ENCODE results near the gene NDUFV1. TPM values are rescaled to one million over a fixed set of nuclear protein-coding genes. Genes with fewer than 3 reads are reported as not detected.

The NDUFV1 gene
- polyA plus RNA-seq, 6 donors from 2014 or later, result 110 to 165 (median 124) TPM

- no peak for ATAC-seq (ENCODE audit: low read depth in 2 of 2)
- Mint-ChIP-seq H3K36me3 (peaks cover 0 to 9% of the 10 kb centered on the region in 2 donors), H3K27ac (peak overlapping the region in 1 of 6 donors; percentile 52)
These were observed 1.8 kb downstream of the NDUFV1 start for GRCh38 chr11:67608486-67608885.

DNA sequence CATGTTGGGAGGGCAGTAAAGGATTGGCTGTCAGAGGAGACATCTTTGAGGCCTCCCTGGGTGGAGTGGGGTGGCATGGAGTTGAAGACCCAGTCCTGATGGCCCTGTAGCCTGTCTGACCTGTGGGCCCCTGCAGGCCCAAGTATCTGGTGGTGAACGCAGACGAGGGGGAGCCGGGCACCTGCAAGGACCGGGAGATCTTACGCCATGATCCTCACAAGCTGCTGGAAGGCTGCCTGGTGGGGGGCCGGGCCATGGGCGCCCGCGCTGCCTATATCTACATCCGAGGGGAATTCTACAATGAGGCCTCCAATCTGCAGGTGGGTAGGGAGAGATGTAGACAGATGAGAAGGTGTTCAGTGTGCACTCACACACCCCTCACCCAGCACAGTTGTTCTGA lies 2.6 kb downstream of the NDUFV1 start:
- Mint-ChIP-seq H3K27ac (peak overlapping the region in 3 of 6 donors; percentile 33 to 54 (median 33)), H3K36me3 (peaks cover 0 to 9% of the 10 kb centered on the region in 2 donors), H3K27me3 (peaks cover 0 to 10% (median 7%) of the 10 kb centered on the region in 3 donors), H3K4me1 (peaks cover 22 to 47% (median 27%) of the 10 kb centered on the region in 3 donors), H3K9me3 (no peaks in the 10 kb centered on the region), H3K4me3 (peak overlapping the region in 3 of 8 donors; percentile 10 to 89 (median 22))
- ATAC-seq (ENCODE audit: low read depth in 2 of 2) (no peak), DNase-seq (no peak)

More at GRCh38 chr11:67608486-67608885, 1.8 kb downstream of the NDUFV1 start:
- Mint-ChIP-seq H3K4me3 (peak overlapping the region in 7 of 8 donors; percentile 29 to 91 (median 86)), H3K4me1 (peaks cover 18 to 41% (median 18%) of the 10 kb centered on the region in 3 donors), H3K27me3 (peaks cover 0 to 13% (median 10%) of the 10 kb centered on the region in 3 donors), H3K9me3 (no peaks in the 10 kb centered on the region)
- DNase-seq, result no peak

- Mint-ChIP-seq H3K36me3 (peaks cover 0 to 9% of the 10 kb centered on the region in 2 donors), H3K27ac (peak overlapping the region in 2 of 6 donors; percentile 60 to 80), H3K4me1 (peaks cover 23 to 52% (median 37%) of the 10 kb centered on the region in 3 donors), H3K9me3 (no peaks in the 10 kb centered on the region), H3K4me3 (peak overlapping the region in 2 of 8 donors; percentile 24 to 60), H3K27me3 (no peaks in the 10 kb centered on the region)
- ATAC-seq (ENCODE audit: low read depth in 2 of 2), result no peak
- no peak for DNase-seq
These were observed 3.6 kb downstream of the NDUFV1 start for GRCh38 chr11:67610302-67610868.

DNA sequence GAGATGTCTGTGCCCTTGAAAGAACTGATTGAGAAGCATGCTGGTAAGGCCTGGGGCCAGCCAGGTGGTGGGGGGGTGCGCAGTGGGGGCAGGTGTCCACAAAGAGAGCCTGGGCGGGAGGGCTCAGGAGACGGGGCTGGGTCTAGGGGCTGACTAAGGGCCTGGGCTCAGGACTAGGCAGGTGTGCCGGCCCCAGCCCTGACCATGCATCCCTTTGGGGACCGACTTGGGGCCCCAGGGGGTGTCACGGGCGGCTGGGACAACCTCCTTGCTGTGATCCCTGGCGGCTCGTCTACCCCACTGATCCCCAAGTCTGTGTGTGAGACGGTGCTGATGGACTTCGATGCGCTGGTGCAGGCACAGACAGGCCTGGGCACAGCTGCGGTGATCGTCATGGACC lies 4.4 kb downstream of the NDUFV1 start:
- no peaks in the 10 kb centered on the region for H3K9me3 Mint-ChIP-seq
- no peak overlapping the region for H3K4me3 Mint-ChIP-seq
- H3K27ac Mint-ChIP-seq, result peak overlapping the region in 2 of 6 donors; percentile 80 to 82

DNA sequence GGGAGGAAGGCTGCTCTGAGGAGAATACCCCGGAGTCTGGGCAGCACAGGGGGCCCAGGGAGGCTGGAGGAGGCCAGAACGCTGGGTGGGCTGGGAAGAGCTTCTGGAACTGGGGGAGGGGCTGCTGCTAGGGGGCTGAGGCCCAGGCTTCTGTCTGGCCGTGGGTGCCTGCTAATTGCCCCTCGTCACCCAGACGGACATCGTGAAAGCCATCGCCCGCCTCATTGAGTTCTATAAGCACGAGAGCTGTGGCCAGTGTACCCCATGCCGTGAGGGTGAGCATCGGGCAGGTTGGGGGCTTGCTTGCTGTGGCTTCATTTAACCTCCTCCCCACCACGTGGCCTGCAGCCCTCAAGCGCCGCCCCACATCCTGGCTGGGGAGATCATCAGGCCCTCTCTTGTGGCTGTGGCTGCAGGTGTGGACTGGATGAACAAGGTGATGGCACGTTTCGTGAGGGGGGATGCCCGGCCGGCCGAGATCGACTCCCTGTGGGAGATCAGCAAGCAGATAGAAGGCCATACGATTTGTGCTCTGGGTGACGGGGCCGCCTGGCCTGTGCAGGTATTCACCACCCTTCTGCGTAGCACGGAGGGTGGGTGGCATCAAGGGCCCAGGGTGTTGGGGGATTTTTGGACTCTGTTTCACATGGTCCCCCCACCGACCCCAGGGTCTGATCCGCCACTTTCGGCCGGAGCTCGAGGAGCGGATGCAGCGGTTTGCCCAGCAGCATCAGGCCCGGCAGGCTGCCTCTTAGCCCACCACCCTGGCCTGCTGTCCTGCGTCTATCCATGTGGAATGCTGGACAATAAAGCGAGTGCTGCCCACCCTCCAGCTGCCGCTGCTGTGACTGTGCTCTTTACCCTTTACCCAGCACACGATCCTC lies 5.2 kb downstream of the NDUFV1 start:
- ATAC-seq (ENCODE audit: low read depth in 2 of 2) (no peak), DNase-seq (no peak)
- Mint-ChIP-seq H3K36me3 (peaks cover 0 to 9% of the 10 kb centered on the region in 2 donors), H3K4me3 (no peak overlapping the region), H3K27me3 (no peaks in the 10 kb centered on the region), H3K9me3 (no peaks in the 10 kb centered on the region), H3K4me1 (peaks cover 30 to 48% (median 44%) of the 10 kb centered on the region in 3 donors), H3K27ac (peak overlapping the region in 5 of 6 donors; percentile 51 to 98 (median 69))

More for the DNA sequence above, 4.4 kb downstream of the NDUFV1 start:
- Mint-ChIP-seq H3K27me3 (no peaks in the 10 kb centered on the region), H3K4me1 (peaks cover 24 to 46% (median 40%) of the 10 kb centered on the region in 3 donors), H3K36me3 (peaks cover 0 to 9% of the 10 kb centered on the region in 2 donors)
- ATAC-seq (ENCODE audit: low read depth in 2 of 2) (no peak), DNase-seq (no peak)

- peak overlapping the region in 4 of 6 donors; percentile 86 to 99 (median 98) for H3K27ac Mint-ChIP-seq
- H3K4me3 Mint-ChIP-seq, result no peak overlapping the region
- no peak for DNase-seq
- H3K9me3 Mint-ChIP-seq, result no peaks in the 10 kb centered on the region
- peaks cover 32 to 47% (median 44%) of the 10 kb centered on the region in 3 donors for H3K4me1 Mint-ChIP-seq
- no peak for ATAC-seq (ENCODE audit: low read depth in 2 of 2)
- H3K36me3 Mint-ChIP-seq, result peaks cover 0 to 9% of the 10 kb centered on the region in 2 donors
- H3K27me3 Mint-ChIP-seq, result no peaks in the 10 kb centered on the region
These were observed 6.0 kb downstream of the NDUFV1 start for GRCh38 chr11:67612751-67613150.

- peak overlapping the region; percentile 98 to 99 (median 99) for H3K27ac Mint-ChIP-seq
- H3K27me3 Mint-ChIP-seq, result no peaks in the 10 kb centered on the region
- H3K4me1 Mint-ChIP-seq, result peaks cover 32 to 41% (median 40%) of the 10 kb centered on the region in 3 donors
- peak overlapping the region; percentile 79 to 87 (median 84) for H3K4me3 Mint-ChIP-seq
- DNase-seq (no peak), ATAC-seq (ENCODE audit: low read depth in 2 of 2) (no peak)
- H3K9me3 Mint-ChIP-seq, result no peaks in the 10 kb centered on the region
- H3K36me3 Mint-ChIP-seq, result peaks cover 0 to 9% of the 10 kb centered on the region in 2 donors
These were observed 6.7 kb downstream of the NDUFV1 start for GRCh38 chr11:67613313-67613959.

DNA sequence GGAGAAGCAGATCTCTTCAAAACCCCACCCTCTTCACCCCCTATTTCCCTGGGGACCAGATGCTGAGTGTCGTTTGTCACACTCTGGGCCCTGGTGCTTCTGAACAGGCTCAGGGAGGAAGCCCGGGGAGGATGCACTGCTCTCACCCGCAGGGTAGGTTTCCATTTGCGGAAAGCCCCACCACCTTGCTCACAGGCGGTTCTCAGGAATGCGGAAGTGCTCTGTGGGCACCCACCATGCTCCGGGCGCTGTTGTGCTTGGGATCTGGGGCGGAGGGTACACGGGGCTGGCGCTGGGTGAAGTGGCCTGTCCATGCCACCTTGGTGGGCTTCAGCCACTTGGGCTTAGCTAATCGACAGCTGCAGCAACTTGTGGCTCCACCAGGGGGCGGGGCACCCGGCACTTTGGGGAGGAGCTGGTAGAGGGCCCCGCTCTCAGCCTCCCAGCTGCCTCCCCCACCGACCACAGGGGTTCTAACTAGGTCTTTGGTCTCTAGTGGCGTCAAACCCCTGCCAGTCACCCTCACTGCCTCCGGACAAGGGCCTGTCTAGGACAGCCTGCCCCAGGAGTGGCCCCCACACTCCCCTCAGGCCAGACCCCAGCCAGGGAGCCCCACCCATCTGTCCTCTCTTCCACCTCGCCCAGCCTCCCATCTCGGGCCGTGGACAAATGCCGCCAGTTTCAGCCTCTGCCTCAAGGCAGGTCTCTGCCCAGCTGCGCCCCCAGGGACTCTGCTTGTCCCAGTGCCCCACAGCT lies 7.4 kb downstream of the NDUFV1 start:
- H3K27me3 Mint-ChIP-seq, result no peaks in the 10 kb centered on the region
- DNase-seq (peak; percentile 97), ATAC-seq (ENCODE audit: low read depth in 2 of 2) (peak; percentile 96 to 97)
- no peaks in the 10 kb centered on the region for H3K9me3 Mint-ChIP-seq
- peak overlapping the region; percentile 79 to 87 (median 84) for H3K4me3 Mint-ChIP-seq
- H3K36me3 Mint-ChIP-seq, result peaks cover 0 to 3% of the 10 kb centered on the region in 2 donors
- H3K4me1 Mint-ChIP-seq, result peaks cover 32 to 38% (median 34%) of the 10 kb centered on the region in 3 donors
- peak overlapping the region; percentile 98 to 99 (median 99) for H3K27ac Mint-ChIP-seq

DNA sequence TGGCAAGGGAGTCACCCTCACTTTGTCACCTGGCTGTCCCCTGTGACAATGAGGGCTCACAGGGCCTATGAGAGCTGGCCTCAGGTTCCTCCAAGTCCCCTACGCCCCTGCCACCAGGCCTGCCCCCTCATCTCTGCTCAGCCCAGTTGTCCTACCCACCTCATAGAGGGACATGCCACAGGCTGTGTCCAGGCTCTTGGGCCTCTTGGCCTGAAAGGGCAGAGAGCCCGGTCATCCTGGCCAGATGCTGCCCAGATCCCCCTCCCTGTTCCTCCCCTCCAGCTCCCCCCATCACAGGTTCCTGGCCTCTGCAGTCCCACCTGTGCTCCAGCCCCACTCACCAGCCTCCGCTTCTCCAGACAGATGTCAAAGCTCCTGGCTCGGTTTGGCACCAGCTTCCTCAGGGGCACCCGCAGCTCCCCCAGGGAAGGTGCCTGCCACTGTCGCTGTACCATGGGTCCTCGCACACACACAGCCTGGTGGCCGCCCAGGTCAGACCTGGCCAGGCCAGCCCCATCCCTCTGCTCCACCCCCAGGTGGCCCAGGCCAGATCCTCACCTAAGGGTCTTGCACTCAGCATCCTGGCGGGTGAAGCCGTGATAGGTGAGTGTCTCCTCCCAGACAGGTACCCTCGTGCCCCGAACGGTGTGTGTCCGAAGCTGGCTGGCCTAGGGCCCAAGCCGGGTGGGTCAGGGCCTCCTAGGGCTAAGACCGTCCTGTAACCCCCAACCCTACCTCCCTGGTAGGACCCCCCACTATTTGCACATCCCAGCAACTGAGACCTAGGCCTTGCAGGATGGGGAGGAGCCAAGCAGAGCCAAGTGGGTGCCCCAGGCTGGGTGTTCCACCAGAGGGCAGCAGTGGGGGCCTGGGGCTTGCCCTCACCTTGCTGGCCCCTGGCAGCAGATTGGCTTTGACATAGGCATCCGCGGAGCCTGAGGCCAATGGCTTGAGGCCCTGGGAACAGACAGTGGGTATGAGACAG lies 8.3 kb downstream of the NDUFV1 start:
- peaks cover 31 to 38% (median 32%) of the 10 kb centered on the region in 3 donors for H3K4me1 Mint-ChIP-seq
- no peaks in the 10 kb centered on the region for H3K27me3 Mint-ChIP-seq
- H3K36me3 Mint-ChIP-seq, result no peaks in the 10 kb centered on the region
- peak overlapping the region; percentile 98 to 99 (median 99) for H3K27ac Mint-ChIP-seq
- ATAC-seq (ENCODE audit: low read depth in 2 of 2) (no peak), DNase-seq (no peak)
- no peaks in the 10 kb centered on the region for H3K9me3 Mint-ChIP-seq
- peak overlapping the region; percentile 79 to 87 (median 84) for H3K4me3 Mint-ChIP-seq

DNA sequence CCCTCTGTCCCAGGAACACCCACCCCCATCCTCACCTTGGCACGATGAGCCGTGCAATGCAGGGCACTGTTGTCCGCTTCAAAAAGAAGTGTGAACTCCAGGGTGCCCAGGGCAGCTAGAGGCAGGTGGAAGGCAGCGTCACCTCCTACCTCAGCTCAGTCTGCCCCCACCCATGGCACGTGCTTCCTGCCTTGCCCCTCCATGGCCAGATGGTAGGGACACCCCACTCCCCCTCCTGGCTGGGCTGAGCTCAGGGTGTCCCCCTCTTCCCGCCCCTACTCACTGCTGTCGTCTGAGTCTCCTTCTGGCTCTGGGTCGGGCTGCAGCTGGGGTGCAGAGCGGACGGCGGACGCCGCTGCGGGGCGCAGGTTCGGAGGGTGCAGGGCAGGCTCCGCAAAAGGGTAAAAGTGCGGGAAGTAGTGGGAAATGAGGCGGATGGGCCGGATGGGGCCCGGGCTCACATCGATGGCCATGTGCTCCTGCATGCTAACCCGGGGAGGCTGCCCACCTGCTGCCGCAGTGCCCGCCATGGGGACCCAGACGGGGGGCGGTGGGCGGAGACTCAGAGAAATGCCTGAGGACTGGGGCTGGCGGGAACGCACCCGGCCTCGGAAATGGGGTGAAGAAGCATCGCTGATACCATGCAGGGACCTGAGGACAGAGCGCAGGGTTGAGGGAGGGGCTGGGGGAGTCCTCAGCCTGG lies 9.1 kb downstream of the NDUFV1 start:
- Mint-ChIP-seq H3K4me3 (peak overlapping the region in 6 of 8 donors; percentile 3 to 79 (median 56)), H3K27me3 (no peaks in the 10 kb centered on the region), H3K9me3 (no peaks in the 10 kb centered on the region), H3K4me1 (peaks cover 31 to 38% (median 32%) of the 10 kb centered on the region in 3 donors), H3K36me3 (no peaks in the 10 kb centered on the region), H3K27ac (peak overlapping the region in 5 of 6 donors; percentile 18 to 98 (median 73))
- ATAC-seq (ENCODE audit: low read depth in 2 of 2) (no peak), DNase-seq (peak; percentile 37)

Data from naive B cell (primary cell).